Measurements from ENCODE around the gene CLCN7. TPM values are rescaled to one million over a fixed set of nuclear protein-coding genes. Genes with fewer than 3 reads are reported as not detected.

Gene CLCN7
- total RNA-seq, 1 experiment from 2014 or later: 110 TPM

- no peaks in the 10 kb centered on the region for H3K36me3 ChIP-seq (ENCODE audit: low read depth)
- no peaks in the 10 kb centered on the region for H3F3A ChIP-seq (ENCODE audit: insufficient read depth, low read depth)
- no peak overlapping the region for H2AFZ ChIP-seq
- TF ChIP-seq CTCF (conservative IDR thresholded peaks at IDR 0.05) (no peak), EZH2 (IDR thresholded peaks at IDR 0.05; ENCODE audit: low read depth) (no peak)
- intact Hi-C loops (cut with micrococcal nuclease; ENCODE audit: unreplicated experiment): no loop called here
- DNase-seq: no peak
- H3K4me1 ChIP-seq (replicated peaks; ENCODE audit: insufficient read depth): no peaks in the 10 kb centered on the region
- H3K4me2 ChIP-seq: no peak overlapping the region
- no peaks in the 10 kb centered on the region for H3K9me3 ChIP-seq (ENCODE audit: insufficient read depth, low read depth)
- no peaks in the 10 kb centered on the region for H4K20me1 ChIP-seq (ENCODE audit: insufficient read depth)
- H3K27ac ChIP-seq: no peak overlapping the region
- no peaks in the 10 kb centered on the region for H3K9me2 ChIP-seq (ENCODE audit: insufficient read depth)
- ChIA-PET POLR2A (ENCODE audit: unreplicated experiment) (no interaction called here), CTCF (no interaction called here)
- no TSS peak for BruUV-seq (replicated peaks)
- H3K79me2 ChIP-seq (ENCODE audit: low read depth): no peaks in the 10 kb centered on the region
- no peak overlapping the region for H3K4me3 ChIP-seq
- H3K27me3 ChIP-seq (ENCODE audit: insufficient read depth, low read depth): 0 out of 2 replicates have a peak, but pooled peaks cover 5% of the 10 kb centered on the region
These were observed 45.8 kb downstream of the CLCN7 start for GRCh38 chr16:1429012-1429411.

- H3K4me1 ChIP-seq (replicated peaks; ENCODE audit: insufficient read depth): no peaks in the 10 kb centered on the region
- H3K9me3 ChIP-seq (ENCODE audit: insufficient read depth, low read depth): no peaks in the 10 kb centered on the region
- no TSS peak for BruUV-seq (replicated peaks)
- H4K20me1 ChIP-seq (ENCODE audit: insufficient read depth): no peaks in the 10 kb centered on the region
- H3K4me3 ChIP-seq: no peak overlapping the region
- H3F3A ChIP-seq (ENCODE audit: insufficient read depth, low read depth): no peaks in the 10 kb centered on the region
- H3K27ac ChIP-seq: no peak overlapping the region
- DNase-seq: no peak
- ChIA-PET POLR2A (ENCODE audit: unreplicated experiment) (no interaction called here), CTCF (interaction anchor here (0.6 kb wide), 1 partner anchor 141 kb away, joined by 3 read pairs; no protein-coding TSS in a partner anchor)
- intact Hi-C loops (cut with micrococcal nuclease; ENCODE audit: unreplicated experiment): no loop called here
- no peaks in the 10 kb centered on the region for H3K36me3 ChIP-seq (ENCODE audit: low read depth)
- TF ChIP-seq EZH2 (IDR thresholded peaks at IDR 0.05; ENCODE audit: low read depth) (no peak), CTCF (conservative IDR thresholded peaks at IDR 0.05) (no peak)
- no peak overlapping the region for H3K4me2 ChIP-seq
- no peak overlapping the region for H2AFZ ChIP-seq
- H3K79me2 ChIP-seq (ENCODE audit: low read depth): no peaks in the 10 kb centered on the region
- H3K27me3 ChIP-seq (ENCODE audit: insufficient read depth, low read depth): 0 out of 2 replicates have a peak, but pooled peaks cover 5% of the 10 kb centered on the region
- no peaks in the 10 kb centered on the region for H3K9me2 ChIP-seq (ENCODE audit: insufficient read depth)
These were observed 46.3 kb downstream of the CLCN7 start for GRCh38 chr16:1428511-1428910.

- Histone ChIP-seq H3K27ac (no peak overlapping the region), H3K4me1 (replicated peaks; ENCODE audit: insufficient read depth) (no peaks in the 10 kb centered on the region), H3K36me3 (ENCODE audit: low read depth) (no peaks in the 10 kb centered on the region), H3K79me2 (ENCODE audit: low read depth) (no peaks in the 10 kb centered on the region), H4K20me1 (ENCODE audit: insufficient read depth) (no peaks in the 10 kb centered on the region), H3K4me2 (no peak overlapping the region), H3K4me3 (no peak overlapping the region), H3K9me2 (ENCODE audit: insufficient read depth) (no peaks in the 10 kb centered on the region), H2AFZ (no peak overlapping the region), H3K9me3 (ENCODE audit: insufficient read depth, low read depth) (no peaks in the 10 kb centered on the region), H3F3A (ENCODE audit: insufficient read depth, low read depth) (no peaks in the 10 kb centered on the region; the same call in 1 of the 2 replicates), H3K27me3 (ENCODE audit: insufficient read depth, low read depth) (0 out of 2 replicates have a peak, but pooled peaks cover 5% of the 10 kb centered on the region)
- intact Hi-C loops (cut with micrococcal nuclease; ENCODE audit: unreplicated experiment): no loop called here
- no TSS peak for BruUV-seq (replicated peaks)
- DNase-seq: no peak
- TF ChIP-seq CTCF (conservative IDR thresholded peaks at IDR 0.05) (no peak), EZH2 (IDR thresholded peaks at IDR 0.05; ENCODE audit: low read depth) (no peak)
- CTCF ChIA-PET: interaction anchor here (0.6 kb wide), 1 partner anchor 141 kb away, joined by 3 read pairs; no protein-coding TSS in a partner anchor
- POLR2A ChIA-PET (ENCODE audit: unreplicated experiment): interaction anchor here (1.1 kb wide), 1 partner anchor 49 kb away, joined by 4 read pairs; no protein-coding TSS in a partner anchor
These were observed 47.1 kb downstream of the CLCN7 start for GRCh38 chr16:1427473-1428461.

Measured in PC-9 (cell line).